H1 (cell line): ENCODE measurements around the gene MS4A5. TPM values are rescaled to one million over a fixed set of nuclear protein-coding genes. Genes with fewer than 3 reads are reported as not detected.

Source experiments
- CTCF ChIA-PET: fragments of 300-600 bp; sonication (Branson Sonifier 250); formaldehyde crosslinking; loops from one replicate; lab custom pipeline; 2021; ENCODE audit not compliant: partially characterized antibody; lab: Charles Lee
- POLR2A ChIA-PET: fragments of 300-600 bp; sonication (Branson Sonifier 250); formaldehyde crosslinking; loops from one replicate; lab custom pipeline; 2021; ENCODE audit warnings: inconsistent platforms; ENCODE audit not compliant: partially characterized antibody; lab: Charles Lee
- DNase-seq, 2 experiments: peaks; one replicate each; pipeline versions ENCODE4 v3.0.0 to v3.0.0-alpha.2; 2010 to 2022; ENCODE audit warnings: low spot score in 2 of 2, low read depth in 1 of 2, mixed read lengths in 1 of 2
- FAIRE-seq: peaks from 2 replicates; lab custom pipeline; 2011; peaks lifted over from hg19 to GRCh38; lab: Jason Lieb, UNC
- H2AFZ ChIP-seq: 2 replicates; pipeline ENCODE4 v1.8.1; 2012; ENCODE audit warnings: low read length, inconsistent platforms
- H2AK5ac ChIP-seq: 2 replicates; pipeline ENCODE4 v1.6.1; 2013; ENCODE audit warnings: low read depth, low read length
- H2BK120ac ChIP-seq: replicated peaks from 2 replicates; pipeline ENCODE3; 2013; ENCODE audit warnings: low read depth, low read length, inconsistent platforms
- H2BK12ac ChIP-seq: 2 replicates; pipeline ENCODE4 v1.6.1; 2013; ENCODE audit warnings: low read depth, low read length
- H2BK15ac ChIP-seq: 2 replicates; pipeline ENCODE4 v1.6.1; 2013; ENCODE audit warnings: low read length
- H2BK20ac ChIP-seq: 2 replicates; pipeline ENCODE4 v1.6.1; 2013; ENCODE audit warnings: low read length
- H2BK5ac ChIP-seq: 2 replicates; pipeline ENCODE4 v1.6.1; 2013; ENCODE audit warnings: low read depth, low read length
- H3K14ac ChIP-seq: 2 replicates; pipeline ENCODE4 v1.6.1; 2013; ENCODE audit warnings: inconsistent platforms; ENCODE audit not compliant: insufficient read length
- H3K18ac ChIP-seq: 2 replicates; pipeline ENCODE4 v1.6.1; 2013; ENCODE audit warnings: low read length; ENCODE audit errors: extremely low read depth
- H3K23ac ChIP-seq: 2 replicates; pipeline ENCODE4 v1.6.1; 2013; ENCODE audit warnings: inconsistent platforms; ENCODE audit not compliant: insufficient read length
- H3K23me2 ChIP-seq: 2 replicates; pipeline ENCODE4 v1.6.1; 2013; ENCODE audit warnings: low read depth, low read length
- H3K27ac ChIP-seq: 2 replicates; pipeline ENCODE4 v1.6.1; 2011; ENCODE audit warnings: low read depth, low read length, inconsistent platforms
- H3K27me3 ChIP-seq, 4 experiments: replicated peaks in 1 of 4; 1 replicate in 1 of 4; 2 replicates in 3 of 4; pipeline versions ENCODE4 v1.6.1 to v1.8.1; 2011 to 2013; ENCODE audit warnings: low read length in 3 of 4, mild to moderate bottlenecking in 3 of 4, inconsistent platforms in 2 of 4, mixed read lengths in 2 of 4, moderate library complexity in 1 of 4; ENCODE audit not compliant: control insufficient read depth in 3 of 4, insufficient read depth in 3 of 4; ENCODE audit errors: extremely low read depth in 1 of 4
- H3K36me3 ChIP-seq, 4 experiments: 2 replicates each; pipeline versions ENCODE4 v1.6.1 to v1.8.1; 2011 to 2013; ENCODE audit warnings: mild to moderate bottlenecking in 4 of 4, low read length in 3 of 4, moderate library complexity in 2 of 4, control low read depth in 1 of 4, inconsistent platforms in 1 of 4; ENCODE audit not compliant: insufficient read depth in 4 of 4, control insufficient read depth in 2 of 4
- H3K4ac ChIP-seq: replicated peaks from 2 replicates; pipeline ENCODE3; 2013; ENCODE audit warnings: low read length, low read depth, mixed read lengths, inconsistent platforms; ENCODE audit not compliant: insufficient read length
- H3K4me1 ChIP-seq, 4 experiments: replicated peaks in 1 of 4; 1 replicate in 1 of 4; 2 replicates in 3 of 4; pipeline versions ENCODE4 v1.6.1 to v1.8.1; 2011 to 2013; ENCODE audit warnings: low read length in 3 of 4, inconsistent platforms in 2 of 4, mixed read lengths in 1 of 4; ENCODE audit not compliant: insufficient read depth in 4 of 4, control insufficient read depth in 3 of 4
- H3K4me2 ChIP-seq, 2 experiments: 2 replicates each; pipeline versions ENCODE4 v1.6.1 to v1.8.1; 2011 to 2013; ENCODE audit warnings: low read depth in 2 of 2, low read length in 2 of 2, control low read depth in 1 of 2, inconsistent platforms in 1 of 2, mild to moderate bottlenecking in 1 of 2; ENCODE audit not compliant: insufficient read depth in 1 of 2
- H3K4me3 ChIP-seq, 4 experiments: fragments of 200-600, 300-600 bp in 1 of 4; sonication (generic), shearing (Covaris generic), sonication (Bioruptor Twin) in 1 of 4; 2 replicates each; pipeline versions ENCODE4 v1.5.1 to v1.8.1; 2011 to 2016; ENCODE audit warnings: low read length in 4 of 4, low read depth in 3 of 4, control low read depth in 2 of 4, inconsistent platforms in 2 of 4, mild to moderate bottlenecking in 2 of 4, mixed read lengths in 1 of 4, moderate library complexity in 1 of 4; ENCODE audit not compliant: insufficient read depth in 2 of 4; ENCODE audit errors: extremely low read depth in 1 of 4
- H3K56ac ChIP-seq: replicated peaks from 2 replicates; pipeline ENCODE3; 2013; ENCODE audit warnings: low read depth, mild to moderate bottlenecking, mixed read lengths, low read length, inconsistent platforms; ENCODE audit not compliant: insufficient read length
- H3K79me1 ChIP-seq: 2 replicates; pipeline ENCODE4 v1.6.1; 2013; ENCODE audit warnings: low read depth, low read length, control low read depth
- H3K79me2 ChIP-seq, 2 experiments: 2 replicates each; pipeline versions ENCODE4 v1.6.1 to v1.8.1; 2012 to 2013; ENCODE audit warnings: low read length in 2 of 2, mild to moderate bottlenecking in 2 of 2, inconsistent platforms in 1 of 2; ENCODE audit not compliant: insufficient read depth in 2 of 2, control insufficient read depth in 1 of 2
- H3K9ac ChIP-seq, 4 experiments: replicated peaks in 1 of 4; 1 replicate in 1 of 4; 2 replicates in 3 of 4; pipeline versions ENCODE4 v1.6.1 to v1.8.1; 2011 to 2013; ENCODE audit warnings: low read depth in 3 of 4, low read length in 3 of 4, control low read depth in 2 of 4, mild to moderate bottlenecking in 2 of 4, moderate library complexity in 2 of 4, inconsistent platforms in 1 of 4; ENCODE audit errors: extremely low read depth in 1 of 4
- H3K9me3 ChIP-seq, 2 experiments: 2 replicates each; pipeline versions ENCODE4 v1.6.1 to v1.8.1; 2012 to 2013; ENCODE audit warnings: mild to moderate bottlenecking in 2 of 2, moderate library complexity in 2 of 2, control low read depth in 1 of 2, inconsistent platforms in 1 of 2, low read depth in 1 of 2, low read length in 1 of 2, mixed read lengths in 1 of 2; ENCODE audit not compliant: insufficient read depth in 2 of 2
- H4K20me1 ChIP-seq, 2 experiments: replicated peaks in 1 of 2; 2 replicates each; pipeline versions ENCODE3 to v1.8.1; 2011 to 2013; ENCODE audit warnings: inconsistent platforms in 2 of 2, low read length in 2 of 2, mild to moderate bottlenecking in 1 of 2; ENCODE audit not compliant: insufficient read depth in 2 of 2, control insufficient read depth in 1 of 2
- H4K5ac ChIP-seq: 2 replicates; pipeline ENCODE4 v1.6.1; 2013; ENCODE audit warnings: low read length, low read depth, mixed read lengths, inconsistent platforms; ENCODE audit not compliant: insufficient read length
- H4K8ac ChIP-seq: 2 replicates; pipeline ENCODE4 v1.8.0; 2013; ENCODE audit warnings: mild to moderate bottlenecking, moderate library complexity, low read length, inconsistent platforms; ENCODE audit not compliant: insufficient read depth; ENCODE audit errors: extremely low read depth
- H4K91ac ChIP-seq: replicated peaks from 2 replicates; pipeline ENCODE3; 2013; ENCODE audit warnings: low read length, mixed read lengths, inconsistent platforms; ENCODE audit not compliant: insufficient read length
- ASH2L ChIP-seq: fragments of 200-600, 300-600 bp; sonication (generic); IDR thresholded peaks from one replicate; pipeline ENCODE4 v1.7.1; 2017; ENCODE audit warnings: low read length
- CHD2 ChIP-seq: IDR thresholded peaks from 2 replicates; pipeline ENCODE4 v1.6.1; 2012; ENCODE audit warnings: low read length, improper control_type of control experiment
- E2F6 ChIP-seq: IDR thresholded peaks from 2 replicates; pipeline ENCODE4 v1.6.1; 2012; ENCODE audit warnings: inconsistent platforms
- EGR1 ChIP-seq: IDR thresholded peaks from 2 replicates; pipeline ENCODE4 v1.6.1; 2011; ENCODE audit warnings: low read depth, low read length, borderline replicate concordance
- EZH2 ChIP-seq: fragments of 200-600 bp; sonication (generic); IDR thresholded peaks from 2 replicates; pipeline ENCODE4 v1.7.1; 2012; ENCODE audit warnings: low read depth, mild to moderate bottlenecking, moderate library complexity, low read length, inconsistent platforms; ENCODE audit not compliant: severe bottlenecking
- MAFK ChIP-seq: IDR thresholded peaks from 2 replicates; pipeline ENCODE4 v1.6.1; 2012; ENCODE audit warnings: low read depth, mild to moderate bottlenecking, improper control_type of control experiment, low read length
- RXRA ChIP-seq: IDR thresholded peaks from 2 replicates; pipeline ENCODE4 v1.6.1; 2011; ENCODE audit warnings: low read depth, mild to moderate bottlenecking, low read length, moderate library complexity; ENCODE audit not compliant: insufficient read depth
- SP4 ChIP-seq: IDR thresholded peaks from 2 replicates; pipeline ENCODE4 v1.6.1; 2012; ENCODE audit warnings: low read length, inconsistent platforms
- TBP ChIP-seq: IDR thresholded peaks from 2 replicates; pipeline ENCODE4 v1.6.1; 2011; ENCODE audit warnings: low read depth, low read length, improper control_type of control experiment
- USF2 ChIP-seq: IDR thresholded peaks from 2 replicates; pipeline ENCODE4 v1.6.1; 2011; ENCODE audit warnings: low read length, improper control_type of control experiment
- WGBS, 2 experiments: shearing (Covaris generic) in 1 of 2; methylation state at CpG; one replicate each; pipeline versions ENCODE4 v1.1.6 to v1.1.7; 2013 to 2015; ENCODE audit warnings: low lambda C conversion rate in 2 of 2, mixed read lengths in 2 of 2, inconsistent platforms in 1 of 2, low coverage in 1 of 2, missing lambda C conversion rate in 1 of 2; ENCODE audit not compliant: insufficient replicate concordance in 2 of 2, insufficient coverage in 1 of 2, insufficient read length in 1 of 2; ENCODE audit errors: extremely low coverage in 1 of 2, missing lambda C conversion rate in 1 of 2; 5-methylcytosine and 5-hydroxymethylcytosine counted together
- polyA plus RNA-seq, 7 experiments: library from polyadenylated mRNA; depleted of rRNA in 3 of 7; stranded (reverse) in 5 of 7; unstranded in 2 of 7; fragments of >200 nt in 5 of 7; fragments of 200-250 nt in 2 of 7; gene quantifications; 1 replicate in 5 of 7; 2 replicates in 1 of 7; 4 replicates in 1 of 7; pipeline versions ENCODE4 v1.2.1 to v1.2.3, GENCODE V29; 2011 to 2013; ENCODE audit warnings: missing spikeins in 2 of 7, mixed read lengths in 2 of 7
- total RNA-seq: library from RNA; stranded (reverse); fragmentation: NEBNext Ultra II Directional; extraction: Animal tissue kit (Norgen Biotek cat#: 25700); gene quantifications from 2 replicates; pipeline ENCODE4 v1.2.1, GENCODE V29; 2021

MS4A5 gene
- total and polyA plus RNA-seq, 2 of the 8 experiments (the other 6 are each of a cell fraction or from before 2014, with no cell fraction given), result not detected

- no peak overlapping the region for H4K8ac ChIP-seq
These were observed 1.9 kb downstream of the MS4A5 start for GRCh38 chr11:60431251-60431650.

More at GRCh38 chr11:60431251-60431650, 1.9 kb downstream of the MS4A5 start:
- Histone ChIP-seq H3K9me3 (peaks cover 0 to 5% of the 10 kb centered on the region in 2 experiments; a peak in 1 of 4 replicates), H2AFZ (no peak overlapping the region), H3K79me2 (no peaks in the 10 kb centered on the region), H3K79me1 (no peaks in the 10 kb centered on the region), H4K5ac (no peak overlapping the region), H2BK20ac (no peak overlapping the region), H3K23ac (no peak overlapping the region), H3K4ac (no peak overlapping the region), H4K91ac (no peak overlapping the region), H3K18ac (no peak overlapping the region), H2BK12ac (no peak overlapping the region)
- 76% methylated on average over 2 of the region's 2 CpGs; no CpG with 5 or more reads in 1 of the 2 experiments for WGBS, 2 experiments
- FAIRE-seq, result no peak
- DNase-seq, result no peak
- TF ChIP-seq SP4 (no peak), MAFK (no peak), CHD2 (no peak), RXRA (no peak), E2F6 (no peak), USF2 (no peak), EZH2 (no peak), TBP (no peak), ASH2L (no peak), EGR1 (no peak)
- TF ChIP-seq, all 59 proteins: peak for 0
- Histone ChIP-seq H3K4me1 (peaks cover 0 to 2% (median 0%) of the 10 kb centered on the region in 4 experiments; a peak in 1 of 7 replicates), H3K9ac (no peak overlapping the region), H3K36me3 (no peaks in the 10 kb centered on the region), H2AK5ac (no peak overlapping the region), H2BK5ac (no peak overlapping the region), H3K14ac (no peak overlapping the region), H3K23me2 (no peaks in the 10 kb centered on the region), H4K20me1 (no peaks in the 10 kb centered on the region), H3K4me3 (no peak overlapping the region), H3K27ac (no peak overlapping the region), H3K56ac (no peak overlapping the region), H2BK120ac (no peak overlapping the region), H2BK15ac (no peak overlapping the region), H3K4me2 (no peak overlapping the region), H3K27me3 (no peaks in the 10 kb centered on the region)
- ChIA-PET CTCF (interaction anchor here (2.4 kb wide), 1 partner anchor 68 kb away, joined by 8 read pairs; no protein-coding TSS in a partner anchor), POLR2A (no interaction called here)
